Neural progenitor cell (in vitro differentiated cells): ENCODE data around the gene SMURF1. TPM values are rescaled to one million over a fixed set of nuclear protein-coding genes. Genes with fewer than 3 reads are reported as not detected.

ENCODE experiments used
- DNase-seq: peaks from one replicate; pipeline ENCODE4 v3.0.0-alpha.2; 2016; ENCODE audit warnings: low spot score
- H2AFZ ChIP-seq: fragments of 200-600 bp; sonication (generic); replicated peaks from 2 replicates; pipeline ENCODE4 v1.6.1; 2016; ENCODE audit warnings: antibody characterized with exemption
- H3F3A ChIP-seq: fragments of 200-600 bp; sonication (generic); 2 replicates; pipeline ENCODE4 v1.6.1; 2016; ENCODE audit warnings: antibody characterized with exemption, low read depth
- H3K27ac ChIP-seq: fragments of 200-600 bp; sonication (generic); 2 replicates; pipeline ENCODE4 v1.5.1; 2016; ENCODE audit warnings: mild to moderate bottlenecking
- H3K27me3 ChIP-seq: fragments of 200-600 bp; sonication (generic); 2 replicates; pipeline ENCODE4 v1.6.1; 2016; ENCODE audit warnings: mild to moderate bottlenecking, moderate library complexity
- H3K36me3 ChIP-seq: fragments of 200-600 bp; sonication (generic); 2 replicates; pipeline ENCODE4 v1.5.1; 2016
- H3K4me1 ChIP-seq: fragments of 200-600 bp; sonication (generic); 2 replicates; pipeline ENCODE4 v1.6.1; 2016; ENCODE audit warnings: mixed run types
- H3K4me2 ChIP-seq: fragments of 200-600 bp; sonication (generic); 2 replicates; pipeline ENCODE4 v1.6.1; 2016
- H3K4me3 ChIP-seq: fragments of 200-600 bp; sonication (generic); 2 replicates; pipeline ENCODE4 v1.5.1; 2016
- H3K79me2 ChIP-seq: fragments of 200-600 bp; sonication (generic); 2 replicates; pipeline ENCODE4 v1.6.1; 2016; ENCODE audit warnings: low read depth
- H3K9ac ChIP-seq: fragments of 200-600 bp; sonication (generic); 2 replicates; pipeline ENCODE4 v1.6.1; 2016
- H3K9me3 ChIP-seq: fragments of 200-600 bp; sonication (generic); 2 replicates; pipeline ENCODE4 v1.5.1; 2016; ENCODE audit warnings: low read depth
- H4K20me1 ChIP-seq: fragments of 200-600 bp; sonication (generic); 2 replicates; pipeline ENCODE4 v1.6.1; 2016; ENCODE audit warnings: low read depth
- H3K27ac Mint-ChIP-seq: 3 replicates; pipeline ENCODE4 v1.8.0; 2021; ENCODE audit warnings: mixed read lengths
- H3K27me3 Mint-ChIP-seq: 2 replicates; pipeline ENCODE4 v1.8.0; 2022; ENCODE audit warnings: low read depth, mild to moderate bottlenecking, inconsistent platforms, moderate library complexity, mixed read lengths; ENCODE audit not compliant: insufficient read depth
- H3K36me3 Mint-ChIP-seq: 3 replicates; pipeline ENCODE4 v1.8.0; 2021; ENCODE audit warnings: mixed read lengths
- H3K4me1 Mint-ChIP-seq: 3 replicates; pipeline ENCODE4 v1.8.0; 2021; ENCODE audit warnings: mixed read lengths
- H3K4me3 Mint-ChIP-seq: 3 replicates; pipeline ENCODE4 v1.8.0; 2021; ENCODE audit warnings: mild to moderate bottlenecking, moderate library complexity, mixed read lengths
- H3K9me3 Mint-ChIP-seq: 3 replicates; pipeline ENCODE4 v1.8.0; 2020; ENCODE audit warnings: mixed read lengths
- EZH2 ChIP-seq: fragments of 200-600 bp; sonication (generic); IDR thresholded peaks from 2 replicates; pipeline ENCODE4 v1.6.1; 2017; ENCODE audit warnings: antibody characterized with exemption, mild to moderate bottlenecking, moderate library complexity
- EZH2phosphoT487 ChIP-seq: fragments of 200-600 bp; sonication (generic); IDR thresholded peaks from 2 replicates; pipeline ENCODE4 v1.6.1; 2017; ENCODE audit warnings: antibody characterized with exemption
- total RNA-seq: library from RNA; depleted of rRNA; stranded (reverse); fragments of >200 nt; gene quantifications from 2 replicates; pipeline ENCODE4 v1.2.3, GENCODE V29; 2015; ENCODE audit warnings: low replicate concordance
- TF ChIP-seq, protein P1 (sequence below): fragments of 200-600 bp; sonication (generic); IDR thresholded peaks from 2 replicates; pipeline ENCODE4 v1.5.1; 2017; ENCODE audit warnings: antibody characterized with exemption, mild to moderate bottlenecking

SMURF1 gene
- total RNA-seq, 1 donor from 2014 or later, result 31.0 TPM

DNA sequence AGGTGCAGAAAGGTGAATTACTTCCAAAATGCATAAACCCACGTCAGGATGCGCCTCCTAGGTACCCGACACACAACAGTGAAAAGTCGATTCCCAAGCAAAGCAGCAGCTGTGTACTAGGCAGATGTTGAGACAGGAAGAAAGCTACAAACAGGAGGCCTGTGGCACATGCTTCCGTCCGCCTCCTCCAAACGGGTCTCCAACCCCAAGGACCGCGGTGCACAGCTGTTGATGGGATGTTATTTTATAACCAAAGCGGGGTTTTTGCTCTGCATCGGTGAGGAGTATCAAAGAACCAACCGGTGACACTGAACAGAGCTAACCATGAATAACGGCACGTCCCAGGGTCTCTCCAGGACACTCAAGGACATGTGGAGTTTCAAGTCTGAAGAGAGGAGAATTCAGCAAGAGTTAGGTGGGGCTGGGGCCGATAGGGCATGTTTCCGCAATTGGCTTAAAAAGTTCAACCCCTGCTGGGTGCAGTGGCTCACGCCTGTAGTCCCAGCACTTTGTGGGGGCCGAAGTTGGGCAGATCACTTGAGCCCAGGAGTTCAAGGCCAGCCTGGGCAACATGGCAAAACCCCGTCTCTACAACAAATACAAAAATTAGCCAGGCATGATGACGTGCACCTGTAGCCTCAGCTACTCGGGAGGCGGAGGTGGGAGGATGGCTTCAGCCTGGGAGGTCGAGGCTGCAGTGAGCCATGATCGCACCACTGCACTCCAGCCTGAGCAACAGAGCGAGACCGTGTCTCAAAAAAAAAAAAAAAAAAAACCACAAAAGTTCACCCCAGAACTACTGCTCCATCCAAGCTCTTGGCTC, 108.0 kb downstream of the SMURF1 start:
- H3K9me3 Mint-ChIP-seq, result no peaks in the 10 kb centered on the region
- H3K9ac ChIP-seq, result no peak overlapping the region
- peaks cover 29% of the 10 kb centered on the region for H3K36me3 Mint-ChIP-seq
- no peaks in the 10 kb centered on the region for H3K79me2 ChIP-seq
- H3K27ac Mint-ChIP-seq, result no peak overlapping the region
- H3K9me3 ChIP-seq, result no peaks in the 10 kb centered on the region
- no peak overlapping the region for H3K27ac ChIP-seq
- peaks cover under 1% of the 10 kb centered on the region for H3F3A ChIP-seq
- peaks cover 4% of the 10 kb centered on the region for H3K36me3 ChIP-seq
- H3K4me1 Mint-ChIP-seq, result peaks cover 2% of the 10 kb centered on the region
- H3K27me3 Mint-ChIP-seq, result peaks cover 8% of the 10 kb centered on the region
- H3K4me1 ChIP-seq, result no peaks in the 10 kb centered on the region
- no peak for TF ChIP-seq EZH2phosphoT487
- TF ChIP-seq EZH2, result no peak
- TF ChIP-seq, protein P1, sequence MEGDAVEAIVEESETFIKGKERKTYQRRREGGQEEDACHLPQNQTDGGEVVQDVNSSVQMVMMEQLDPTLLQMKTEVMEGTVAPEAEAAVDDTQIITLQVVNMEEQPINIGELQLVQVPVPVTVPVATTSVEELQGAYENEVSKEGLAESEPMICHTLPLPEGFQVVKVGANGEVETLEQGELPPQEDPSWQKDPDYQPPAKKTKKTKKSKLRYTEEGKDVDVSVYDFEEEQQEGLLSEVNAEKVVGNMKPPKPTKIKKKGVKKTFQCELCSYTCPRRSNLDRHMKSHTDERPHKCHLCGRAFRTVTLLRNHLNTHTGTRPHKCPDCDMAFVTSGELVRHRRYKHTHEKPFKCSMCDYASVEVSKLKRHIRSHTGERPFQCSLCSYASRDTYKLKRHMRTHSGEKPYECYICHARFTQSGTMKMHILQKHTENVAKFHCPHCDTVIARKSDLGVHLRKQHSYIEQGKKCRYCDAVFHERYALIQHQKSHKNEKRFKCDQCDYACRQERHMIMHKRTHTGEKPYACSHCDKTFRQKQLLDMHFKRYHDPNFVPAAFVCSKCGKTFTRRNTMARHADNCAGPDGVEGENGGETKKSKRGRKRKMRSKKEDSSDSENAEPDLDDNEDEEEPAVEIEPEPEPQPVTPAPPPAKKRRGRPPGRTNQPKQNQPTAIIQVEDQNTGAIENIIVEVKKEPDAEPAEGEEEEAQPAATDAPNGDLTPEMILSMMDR, result no peak
- H3K27me3 ChIP-seq, result no peaks in the 10 kb centered on the region
- H3K4me3 Mint-ChIP-seq, result no peak overlapping the region
- no peak overlapping the region for H3K4me2 ChIP-seq
- DNase-seq, result no peak
- no peak overlapping the region for H2AFZ ChIP-seq
- H3K4me3 ChIP-seq, result no peak overlapping the region
- H4K20me1 ChIP-seq, result peaks cover 15% of the 10 kb centered on the region

DNA sequence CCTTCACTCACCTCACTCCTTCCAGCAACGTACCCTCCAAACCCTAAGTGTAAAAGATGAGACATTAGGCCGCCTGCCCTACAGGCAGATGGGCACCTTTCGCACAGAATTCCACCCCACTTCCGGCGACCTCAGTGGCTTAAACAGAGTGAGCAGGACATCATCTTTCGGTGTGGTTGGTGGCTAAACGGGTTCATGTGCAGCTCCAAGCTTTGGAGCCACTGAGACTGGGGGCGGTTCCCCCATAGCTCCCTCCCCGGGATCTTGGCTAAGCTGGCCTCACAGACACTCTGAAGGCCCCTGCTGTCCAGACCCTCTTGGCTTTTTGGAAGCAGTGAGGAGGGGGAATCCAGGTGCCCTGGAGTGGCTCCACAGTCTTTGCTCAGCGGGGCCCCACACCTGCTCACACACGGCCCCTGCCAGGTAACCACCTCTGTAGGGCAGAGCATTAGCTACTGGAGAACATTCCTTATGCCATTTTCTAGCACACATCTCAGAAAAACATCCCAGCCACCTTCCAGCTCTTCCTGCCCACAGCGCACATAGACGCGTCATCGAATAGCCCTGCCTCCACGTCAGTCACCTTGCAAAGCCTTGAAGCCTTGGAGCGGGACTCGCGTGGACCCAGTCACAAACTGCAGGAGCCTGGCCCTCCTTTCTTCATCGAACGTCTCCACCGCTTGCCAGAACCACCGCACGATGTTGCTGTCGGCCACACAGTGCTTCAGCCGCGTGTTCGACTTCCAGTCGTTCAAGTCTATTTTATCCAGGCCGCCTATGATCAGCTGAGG, 108.8 kb downstream of the SMURF1 start:
- Mint-ChIP-seq H3K9me3 (no peaks in the 10 kb centered on the region), H3K4me3 (no peak overlapping the region), H3K27ac (no peak overlapping the region), H3K27me3 (peaks cover 7% of the 10 kb centered on the region), H3K4me1 (no peaks in the 10 kb centered on the region), H3K36me3 (peaks cover 26% of the 10 kb centered on the region)
- no peak overlapping the region for H3K4me2 ChIP-seq
- H2AFZ ChIP-seq, result no peak overlapping the region
- peaks cover 4% of the 10 kb centered on the region for H3K36me3 ChIP-seq
- H3K79me2 ChIP-seq, result no peaks in the 10 kb centered on the region
- peaks cover 14% of the 10 kb centered on the region for H4K20me1 ChIP-seq
- no peaks in the 10 kb centered on the region for H3K4me1 ChIP-seq
- H3K9ac ChIP-seq, result no peak overlapping the region
- H3K4me3 ChIP-seq, result no peak overlapping the region
- H3K27ac ChIP-seq, result no peak overlapping the region
- no peak for TF ChIP-seq EZH2
- TF ChIP-seq, protein P1, result no peak
- no peak for TF ChIP-seq EZH2phosphoT487
- no peaks in the 10 kb centered on the region for H3K9me3 ChIP-seq
- H3F3A ChIP-seq, result no peaks in the 10 kb centered on the region
- no peaks in the 10 kb centered on the region for H3K27me3 ChIP-seq
- DNase-seq, result no peak

DNA sequence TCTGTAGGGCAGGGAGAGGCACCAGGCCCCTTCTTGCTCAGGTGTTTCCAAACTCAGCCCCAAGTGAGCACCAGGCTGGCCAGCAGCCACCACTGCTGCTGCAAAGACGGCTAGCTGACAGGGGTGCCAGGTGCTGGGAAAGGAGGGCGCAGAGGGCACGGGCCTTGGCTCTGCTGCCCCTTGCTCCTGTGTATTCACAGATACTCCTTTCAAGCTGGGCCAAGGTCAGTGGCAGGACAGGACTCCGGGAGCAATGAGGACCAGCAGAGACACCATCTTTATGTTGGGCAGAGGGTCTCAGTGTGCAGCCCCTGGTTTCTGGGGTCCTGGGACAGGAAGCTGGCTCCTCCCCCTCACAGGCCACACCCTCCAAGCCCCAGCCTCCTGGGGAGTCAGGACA, 110.1 kb downstream of the SMURF1 start:
- no peaks in the 10 kb centered on the region for H3K27me3 ChIP-seq
- H4K20me1 ChIP-seq, result peaks cover 8% of the 10 kb centered on the region
- no peak overlapping the region for H3K4me2 ChIP-seq
- H3K27ac ChIP-seq, result no peak overlapping the region
- Mint-ChIP-seq H3K9me3 (no peaks in the 10 kb centered on the region), H3K36me3 (peaks cover 29% of the 10 kb centered on the region), H3K27ac (no peak overlapping the region), H3K27me3 (peaks cover 6% of the 10 kb centered on the region), H3K4me1 (no peaks in the 10 kb centered on the region), H3K4me3 (no peak overlapping the region)
- H3F3A ChIP-seq, result peaks cover 1% of the 10 kb centered on the region
- no peaks in the 10 kb centered on the region for H3K4me1 ChIP-seq
- H2AFZ ChIP-seq, result no peak overlapping the region
- H3K36me3 ChIP-seq, result no peaks in the 10 kb centered on the region
- no peak overlapping the region for H3K9ac ChIP-seq
- TF ChIP-seq EZH2, result no peak
- TF ChIP-seq, protein P1, result no peak
- no peak for TF ChIP-seq EZH2phosphoT487
- H3K4me3 ChIP-seq, result no peak overlapping the region
- H3K9me3 ChIP-seq, result no peaks in the 10 kb centered on the region
- H3K79me2 ChIP-seq, result no peaks in the 10 kb centered on the region
- no peak for DNase-seq
